HEK293T (cell line): ENCODE measurements around the gene GATB.

Experiments used
- CTCF ChIA-PET: fragments of 350-600 bp; formaldehyde crosslinking; extraction: SDS; loops from one replicate; lab custom pipeline; 2021; ENCODE audit warnings: antibody characterized with exemption, inconsistent platforms; lab: Yijun Ruan, JAX
- POLR2A ChIA-PET: fragments of 350-600 bp; formaldehyde crosslinking; extraction: SDS; loops from one replicate; lab custom pipeline; 2020; ENCODE audit warnings: antibody characterized with exemption, inconsistent platforms; lab: Yijun Ruan, JAX
- DNase-seq: peaks from one replicate; pipeline ENCODE4 v3.0.0; 2012; ENCODE audit warnings: mixed read lengths; ENCODE audit errors: extremely low spot score
- ARNT ChIP-seq: fragments of 450-650 bp; IDR thresholded peaks from 2 replicates; pipeline ENCODE4 v1.6.1; 2017; ENCODE audit warnings: mild to moderate bottlenecking
- BHLHE40 ChIP-seq: fragments of 450-650 bp; IDR thresholded peaks from 2 replicates; pipeline ENCODE4 v1.6.1; 2016; ENCODE audit warnings: mild to moderate bottlenecking, moderate library complexity, borderline replicate concordance
- CTBP1 ChIP-seq: fragments of 450-650 bp; IDR thresholded peaks from 2 replicates; pipeline ENCODE4 v1.6.1; 2016; ENCODE audit warnings: borderline replicate concordance
- ELF4 ChIP-seq: fragments of 450-650 bp; IDR thresholded peaks from 2 replicates; pipeline ENCODE4 v1.6.1; 2017; ENCODE audit warnings: antibody characterized with exemption
- FOXA1 ChIP-seq: fragments of 450-650 bp; IDR thresholded peaks from 2 replicates; pipeline ENCODE4 v1.6.1; 2016; ENCODE audit warnings: mild to moderate bottlenecking
- FOXK2 ChIP-seq: fragments of 450-650 bp; IDR thresholded peaks from 2 replicates; pipeline ENCODE4 v1.6.1; 2016; ENCODE audit warnings: mild to moderate bottlenecking
- FOXM1 ChIP-seq: fragments of 450-650 bp; IDR thresholded peaks from 2 replicates; pipeline ENCODE4 v1.6.1; 2017; ENCODE audit warnings: mild to moderate bottlenecking, borderline replicate concordance
- HDGF ChIP-seq: fragments of 450-650 bp; IDR thresholded peaks from 2 replicates; pipeline ENCODE4 v1.6.1; 2017; ENCODE audit warnings: antibody characterized with exemption, borderline replicate concordance
- L3MBTL2 ChIP-seq: fragments of 450-650 bp; conservative IDR thresholded peaks from 2 replicates; pipeline ENCODE4 v1.6.1; 2016; ENCODE audit warnings: mild to moderate bottlenecking
- LEF1 ChIP-seq: fragments of 450-650 bp; IDR thresholded peaks from 2 replicates; pipeline ENCODE4 v1.6.1; 2017; ENCODE audit warnings: mild to moderate bottlenecking, borderline replicate concordance
- NFRKB ChIP-seq: fragments of 450-650 bp; IDR thresholded peaks from 2 replicates; pipeline ENCODE4 v1.6.1; 2016; ENCODE audit warnings: mild to moderate bottlenecking, moderate library complexity
- PKNOX1 ChIP-seq: fragments of 450-650 bp; IDR thresholded peaks from 2 replicates; pipeline ENCODE4 v1.6.1; 2016
- SP1 ChIP-seq: fragments of 450-650 bp; IDR thresholded peaks from 2 replicates; pipeline ENCODE4 v1.6.1; 2017
- SUZ12 ChIP-seq: fragments of 450-650 bp; IDR thresholded peaks from 2 replicates; pipeline ENCODE4 v1.6.1; 2016; ENCODE audit warnings: mild to moderate bottlenecking
- TARDBP ChIP-seq: fragments of 450-650 bp; IDR thresholded peaks from 2 replicates; pipeline ENCODE4 v1.6.1; 2016
- ZNF384 ChIP-seq: fragments of 450-650 bp; IDR thresholded peaks from 2 replicates; pipeline ENCODE4 v1.6.1; 2016

GATB gene

DNA sequence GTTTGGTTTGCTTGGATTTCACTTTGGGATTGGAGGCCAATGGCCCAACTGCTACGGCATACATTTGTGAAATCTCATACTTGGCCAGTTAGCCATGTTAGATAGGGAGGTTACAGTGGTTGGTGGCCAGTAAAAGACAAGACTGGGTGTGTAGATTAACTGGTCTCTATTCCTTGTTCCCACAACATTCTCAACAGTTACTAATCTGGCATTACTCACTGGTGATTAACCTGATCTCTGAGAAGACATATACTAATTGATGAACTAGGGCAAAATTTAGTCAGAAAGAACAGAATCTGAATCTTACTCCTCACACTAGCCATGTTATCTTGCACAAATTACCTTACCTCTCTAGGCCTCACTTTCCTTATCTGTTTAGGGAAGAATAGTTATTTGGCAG is 33.4 kb downstream of the GATB start:
- ChIA-PET CTCF (no interaction called here), POLR2A (no interaction called here)
- no peak for DNase-seq
- TF ChIP-seq FOXA1 (no peak), ZNF384 (no peak), FOXM1 (no peak), CTBP1 (no peak), NFRKB (no peak), ARNT (no peak), L3MBTL2 (no peak), SUZ12 (no peak), LEF1 (no peak), PKNOX1 (no peak), FOXK2 (no peak), SP1 (no peak), BHLHE40 (no peak)

GRCh38 chr4:151725087-151725486 is 35.7 kb downstream of the GATB start:
- DNase-seq, result no peak
- CTCF ChIA-PET, result no interaction called here
- POLR2A ChIA-PET, result no interaction called here
- TF ChIP-seq SP1 (no peak), FOXA1 (no peak), L3MBTL2 (no peak), ELF4 (no peak), PKNOX1 (no peak), ZNF384 (no peak), HDGF (no peak), TARDBP (no peak)

DNA sequence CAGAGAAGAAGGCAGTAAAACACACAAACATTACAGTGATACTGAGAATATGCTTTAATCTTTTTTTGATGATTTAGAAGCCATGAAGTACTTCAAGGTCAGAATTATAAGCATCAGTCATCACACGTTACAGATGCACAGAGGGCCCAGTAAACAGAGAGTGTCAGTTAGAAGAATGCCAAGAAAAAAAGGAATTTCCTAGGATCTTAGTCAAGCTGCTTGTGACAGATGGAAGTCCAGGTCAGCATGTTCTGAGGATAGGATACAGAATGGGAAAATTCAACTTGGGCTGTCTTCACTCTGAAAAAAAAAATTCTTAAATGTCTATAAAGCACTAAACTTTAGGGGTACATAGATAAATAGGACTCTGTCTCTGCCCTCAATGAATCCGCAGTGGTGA is 38.9 kb downstream of the GATB start:
- ChIA-PET CTCF (no interaction called here), POLR2A (interaction anchor here (1.0 kb wide), 1 partner anchor 8 kb away, joined by 4 read pairs; no protein-coding TSS in a partner anchor)
- no peak for DNase-seq
- TF ChIP-seq CTBP1 (no peak), LEF1 (no peak), ELF4 (no peak), SUZ12 (no peak)

DNA sequence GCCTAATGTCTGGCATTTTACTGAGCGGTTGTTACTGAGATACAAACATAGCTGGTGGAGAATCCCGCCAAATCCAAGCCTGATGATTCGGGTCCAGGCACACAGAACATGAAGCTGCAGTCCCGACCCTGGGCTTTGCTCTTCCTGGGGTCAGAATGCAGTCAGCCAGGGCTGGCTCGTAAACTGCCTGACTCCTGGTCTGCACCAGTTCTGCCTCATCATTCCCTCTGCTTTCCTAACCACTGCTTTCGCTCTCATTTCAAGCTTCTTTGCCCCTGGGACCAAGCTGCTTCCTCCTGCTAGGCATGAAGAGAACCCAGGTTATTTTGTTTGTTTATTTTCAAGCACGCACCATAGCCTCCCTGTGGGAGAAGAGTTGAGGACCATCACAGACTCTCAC is 39.3 kb downstream of the GATB start:
- TF ChIP-seq ZNF384, result no peak
- no peak for TF ChIP-seq SP1
- TF ChIP-seq BHLHE40, result no peak
- TF ChIP-seq ELF4, result no peak
- ChIA-PET POLR2A (interaction anchor here (1.0 kb wide), 1 partner anchor 8 kb away, joined by 4 read pairs; no protein-coding TSS in a partner anchor), CTCF (no interaction called here)
- DNase-seq, result peak; percentile 19

DNA sequence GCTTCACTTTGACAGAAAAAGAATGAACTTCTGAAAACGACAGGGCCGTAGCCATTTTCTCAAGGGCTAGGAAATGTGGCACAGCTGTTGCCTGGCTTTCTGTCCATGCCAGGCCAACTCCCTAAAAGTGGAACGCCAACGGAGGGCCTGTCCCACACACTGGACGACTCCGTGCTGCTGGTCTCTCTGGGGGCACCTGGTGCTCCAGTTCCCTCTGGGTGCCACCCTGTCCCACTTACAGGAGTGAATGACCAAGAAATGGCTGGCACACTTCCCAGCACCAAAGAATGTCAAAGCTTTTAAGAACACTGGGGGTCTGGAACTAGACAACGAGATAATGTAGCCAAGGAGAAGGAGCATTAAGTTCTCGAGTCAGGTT is 40.9 kb downstream of the GATB start:
- no peak for DNase-seq
- POLR2A ChIA-PET, result no interaction called here
- CTCF ChIA-PET, result no interaction called here
- TF ChIP-seq BHLHE40 (no peak), SP1 (no peak)

DNA sequence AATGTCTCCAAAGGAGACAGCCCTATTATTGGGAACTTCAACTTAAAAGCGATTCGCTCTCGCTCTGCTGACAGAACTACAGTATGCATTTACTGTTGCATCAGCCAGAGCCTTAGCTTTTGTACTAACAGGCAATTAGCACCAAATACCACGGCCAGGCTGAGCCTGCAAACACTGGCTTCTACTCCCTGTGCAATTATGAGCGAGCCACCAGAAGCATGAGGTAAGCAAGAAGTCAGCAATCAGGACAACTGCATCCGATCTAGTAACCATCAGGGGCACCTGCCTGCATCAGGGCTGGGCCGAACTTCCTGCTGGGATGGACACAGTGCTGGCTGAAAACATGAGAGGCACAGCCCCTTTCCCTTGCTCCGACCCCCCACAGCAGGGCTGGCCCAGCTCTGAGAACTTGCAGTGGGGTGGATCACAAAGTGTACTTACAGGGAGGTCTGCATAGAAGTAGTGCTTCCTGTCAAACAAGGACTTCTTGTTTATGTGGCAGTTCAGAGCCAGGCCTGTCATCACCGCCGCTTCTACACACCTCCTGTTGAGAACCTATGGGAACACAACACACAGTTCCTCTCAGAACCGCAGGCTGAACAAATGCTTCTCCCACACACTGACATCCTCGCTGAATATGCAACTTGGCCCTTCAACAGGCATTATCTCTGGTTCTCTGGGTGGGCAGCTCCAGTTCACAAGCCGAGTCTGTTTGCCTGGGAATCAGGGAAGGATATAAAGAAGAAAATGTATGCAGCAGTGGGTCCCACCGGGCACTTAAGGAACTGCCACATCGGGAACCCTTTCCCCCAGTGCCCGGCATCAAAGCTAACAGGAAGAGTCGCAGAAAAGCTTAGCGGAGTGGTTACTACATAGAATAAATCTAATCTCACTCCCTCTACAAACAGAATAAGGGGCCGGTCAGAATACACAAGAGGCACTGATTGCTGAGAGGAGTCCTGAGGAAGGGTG is 41.5 kb downstream of the GATB start:
- no peak for TF ChIP-seq ELF4
- TF ChIP-seq LEF1, result no peak
- TF ChIP-seq SP1, result no peak
- TF ChIP-seq SUZ12, result no peak
- no peak for TF ChIP-seq CTBP1
- no peak for TF ChIP-seq FOXK2
- no peak for TF ChIP-seq HDGF
- no peak for TF ChIP-seq L3MBTL2
- TF ChIP-seq ZNF384, result no peak
- TF ChIP-seq BHLHE40, result no peak
- TF ChIP-seq TARDBP, result no peak
- ChIA-PET CTCF (no interaction called here), POLR2A (no interaction called here)
- no peak for DNase-seq

DNA sequence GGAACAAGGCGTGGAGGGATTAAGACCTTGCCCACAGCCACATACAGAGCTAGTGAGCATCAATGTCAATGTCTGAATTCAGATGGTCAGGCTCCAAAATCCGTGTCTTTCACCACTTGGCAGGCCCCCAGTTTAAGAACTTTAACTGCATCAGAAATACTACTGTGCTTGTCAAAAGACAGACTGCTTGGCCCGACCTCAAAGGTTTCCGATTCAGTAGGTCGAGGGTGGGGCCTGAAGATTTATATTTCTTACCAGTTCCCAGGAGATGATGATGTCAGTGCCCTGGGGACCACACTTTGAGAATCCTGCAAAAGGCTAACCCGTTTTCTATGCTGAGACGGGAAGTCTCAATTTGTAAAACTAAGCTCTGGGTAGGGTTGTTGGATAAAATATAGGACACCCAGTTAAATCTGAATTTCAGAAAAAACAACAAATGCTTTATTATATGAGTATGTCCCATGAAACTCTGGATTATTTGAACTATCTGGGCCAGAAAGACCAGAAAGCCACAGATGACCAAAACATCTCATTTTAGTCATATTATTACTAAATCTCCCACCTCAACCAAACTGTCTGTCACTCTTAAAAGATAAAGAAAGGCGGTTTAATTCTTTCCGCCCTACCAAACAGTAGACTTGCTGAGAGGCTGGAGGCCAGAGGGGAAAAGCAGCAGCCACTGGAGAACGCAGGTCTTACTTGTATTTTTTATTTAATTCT is 42.7 kb downstream of the GATB start:
- ChIA-PET CTCF (no interaction called here), POLR2A (no interaction called here)
- no peak for DNase-seq
- TF ChIP-seq L3MBTL2 (no peak), PKNOX1 (no peak), ARNT (no peak), HDGF (no peak), SUZ12 (no peak), LEF1 (no peak), FOXM1 (no peak), FOXK2 (no peak), ELF4 (no peak), NFRKB (no peak), ZNF384 (no peak), CTBP1 (no peak)
